HT-29 (cell line): Measurements from ENCODE around the gene CAMK2B. TPM values are rescaled to one million over a fixed set of nuclear protein-coding genes. Genes with fewer than 3 reads are reported as not detected.
"Not testable (repeated sequence)": the region's sequence is repeated elsewhere in the genome, so short reads cannot be mapped to it uniquely, and the experiment has no call there.

Source experiments
- DNase-seq: peaks from one replicate; pipeline ENCODE4 v3.0.0-alpha.2; 2015; ENCODE audit warnings: low spot score
- total RNA-seq: library from RNA; depleted of rRNA; stranded (reverse); fragments of >200 nt; shearing (Covaris generic); gene quantifications from 2 replicates; pipeline ENCODE4 v1.2.3, GENCODE V29; 2014; rRNA removed

CAMK2B gene
- total RNA-seq, 1 experiment from 2014 or later, result 1.8 TPM

DNA sequence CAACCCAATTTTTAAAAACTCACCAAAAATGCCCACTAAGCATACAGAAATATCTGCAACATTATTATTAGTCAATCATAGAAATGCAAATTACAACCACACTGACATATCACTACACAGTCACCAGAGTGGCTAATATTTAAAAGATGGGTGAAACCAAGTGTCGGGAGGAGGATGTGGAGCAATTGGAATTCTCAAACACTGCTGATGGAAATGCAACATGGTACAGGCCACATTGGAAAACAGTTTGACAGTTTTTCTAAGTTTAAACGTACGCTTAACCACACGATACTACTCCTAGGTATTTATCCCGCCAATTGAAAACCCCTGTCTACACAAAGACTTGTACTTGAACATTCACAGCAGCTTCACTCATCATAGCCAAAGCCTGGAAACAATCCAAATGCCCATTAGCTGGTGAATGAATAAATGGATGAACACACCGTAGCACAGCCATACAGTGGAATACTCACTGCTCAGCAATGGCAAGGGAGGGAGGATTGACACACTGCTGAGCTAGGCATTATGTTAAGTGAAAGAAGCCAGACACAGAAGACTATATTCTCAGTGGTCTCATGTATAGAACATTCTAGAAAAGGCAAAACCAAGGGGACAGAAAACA is 152.5 kb downstream of the CAMK2B start:
- no peak for DNase-seq

GRCh38 chr7:44172352-44172751 is 153.0 kb downstream of the CAMK2B start:
- DNase-seq, result no peak

- DNase-seq, result not testable (repeated sequence)
These were observed 153.5 kb downstream of the CAMK2B start for GRCh38 chr7:44171901-44172300.

DNA sequence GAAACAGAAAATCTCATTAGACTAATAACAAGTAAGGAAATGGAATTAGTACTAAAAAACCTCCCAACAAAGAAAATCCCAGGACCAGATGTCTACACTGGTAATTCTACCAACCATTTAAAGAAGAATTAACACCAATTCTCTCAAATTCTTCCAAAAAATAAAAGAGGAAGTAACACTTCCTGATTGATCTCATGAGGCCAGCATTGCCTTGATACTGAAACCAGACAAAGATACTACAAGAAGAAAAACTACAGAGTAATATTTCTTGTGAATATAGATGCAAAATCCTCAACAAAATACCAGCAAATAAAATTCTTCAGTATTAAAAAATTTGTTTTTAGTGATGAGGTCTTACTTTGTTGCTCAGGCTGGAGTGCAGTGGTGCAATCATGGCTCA is 157.5 kb downstream of the CAMK2B start:
- no peak for DNase-seq

Other genes with a start within 250 kb of the CAMK2B start
- gene POLM, start 243.1 kb downstream of the CAMK2B start, total RNA-seq, result 20.0 and 22.9 TPM in 2 replicates
- not detected in 2 replicates for gene AEBP1, start 221.2 kb downstream of the CAMK2B start, total RNA-seq
- 258 and 277 TPM in 2 replicates for gene POLD2, start 202.0 kb downstream of the CAMK2B start, total RNA-seq
- gene MYL7, start 184.3 kb downstream of the CAMK2B start, total RNA-seq, result not detected in 2 replicates
- gene GCK, start 136.2 kb downstream of the CAMK2B start, total RNA-seq, result not detected in 2 replicates
- gene YKT6, start 124.6 kb downstream of the CAMK2B start, total RNA-seq, result 127 and 138 TPM in 2 replicates
- 47.7 and 53.4 TPM in 2 replicates for gene NUDCD3, start 165.1 kb upstream of the CAMK2B start, total RNA-seq
- 0.13 and 0.31 TPM in 2 replicates for gene NPC1L1, start 215.7 kb upstream of the CAMK2B start, total RNA-seq
- 147 and 164 TPM in 2 replicates for gene DDX56, start 248.3 kb upstream of the CAMK2B start, total RNA-seq